GM12891 (cell line): ENCODE data around the gene TSSC4.

Experiments
- POLR2A ChIP-seq: IDR thresholded peaks from 2 replicates; pipeline ENCODE4 v1.6.1; 2011; ENCODE audit warnings: low read depth, low read length, control low read depth
- POLR2AphosphoS5 ChIP-seq: IDR thresholded peaks from 2 replicates; pipeline ENCODE4 v1.6.1; 2011; ENCODE audit warnings: low read depth, low read length, control low read depth

GRCh38 chr11:2389377-2390026 is 11.0 kb upstream of the TSSC4 start:
- TF ChIP-seq POLR2A: no peak
- TF ChIP-seq POLR2AphosphoS5: no peak
